RWPE1 (cell line): ENCODE results near the gene SAE1.
"Not testable (repeated sequence)": the region's sequence is repeated elsewhere in the genome, so short reads cannot be mapped to it uniquely, and the experiment has no call there.

ENCODE experiments used
- CTCF ChIA-PET: fragments of 350-600 bp; sonication (Branson Sonifier 250); formaldehyde crosslinking; extraction: SDS; loops from one replicate; lab custom pipeline; 2021; lab: Yijun Ruan, JAX
- POLR2A ChIA-PET: fragments of 400-600 bp; formaldehyde crosslinking; extraction: SDS; loops from one replicate; lab custom pipeline; 2020; ENCODE audit warnings: antibody characterized with exemption; ENCODE audit not compliant: low non-redundant PET; lab: Yijun Ruan, JAX
- DNase-seq: peaks from one replicate; pipeline ENCODE4 v3.0.0; 2012; ENCODE audit warnings: low spot score
- H3K27ac ChIP-seq: fragments of 450-650 bp; 2 replicates; pipeline ENCODE4 v1.5.1; 2017
- TF ChIP-seq, protein P1 (sequence below): fragments of 450-650 bp; conservative IDR thresholded peaks from 2 replicates; pipeline ENCODE4 v1.5.1; 2017; ENCODE audit warnings: low read depth, mild to moderate bottlenecking

SAE1 gene

GRCh38 chr19:47133021-47133471 lies 2.4 kb downstream of the SAE1 start:
- ChIA-PET POLR2A (no interaction called here), CTCF (interaction anchor here (1.2 kb wide), 1 partner anchor 54 kb away, joined by 4 read pairs; no protein-coding TSS in a partner anchor)
- H3K27ac ChIP-seq: peak overlapping the region; percentile 88
- no peak for DNase-seq
- TF ChIP-seq, protein P1, sequence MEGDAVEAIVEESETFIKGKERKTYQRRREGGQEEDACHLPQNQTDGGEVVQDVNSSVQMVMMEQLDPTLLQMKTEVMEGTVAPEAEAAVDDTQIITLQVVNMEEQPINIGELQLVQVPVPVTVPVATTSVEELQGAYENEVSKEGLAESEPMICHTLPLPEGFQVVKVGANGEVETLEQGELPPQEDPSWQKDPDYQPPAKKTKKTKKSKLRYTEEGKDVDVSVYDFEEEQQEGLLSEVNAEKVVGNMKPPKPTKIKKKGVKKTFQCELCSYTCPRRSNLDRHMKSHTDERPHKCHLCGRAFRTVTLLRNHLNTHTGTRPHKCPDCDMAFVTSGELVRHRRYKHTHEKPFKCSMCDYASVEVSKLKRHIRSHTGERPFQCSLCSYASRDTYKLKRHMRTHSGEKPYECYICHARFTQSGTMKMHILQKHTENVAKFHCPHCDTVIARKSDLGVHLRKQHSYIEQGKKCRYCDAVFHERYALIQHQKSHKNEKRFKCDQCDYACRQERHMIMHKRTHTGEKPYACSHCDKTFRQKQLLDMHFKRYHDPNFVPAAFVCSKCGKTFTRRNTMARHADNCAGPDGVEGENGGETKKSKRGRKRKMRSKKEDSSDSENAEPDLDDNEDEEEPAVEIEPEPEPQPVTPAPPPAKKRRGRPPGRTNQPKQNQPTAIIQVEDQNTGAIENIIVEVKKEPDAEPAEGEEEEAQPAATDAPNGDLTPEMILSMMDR: no peak

GRCh38 chr19:47134545-47134944 lies 3.9 kb downstream of the SAE1 start:
- TF ChIP-seq, protein P1: no peak
- DNase-seq: no peak
- H3K27ac ChIP-seq: no peak overlapping the region
- ChIA-PET POLR2A (no interaction called here), CTCF (interaction anchor here (0.7 to 1.1 kb wide), 4 partner anchors 16 to 111 kb away, joined by 3 read pairs; no protein-coding TSS in a partner anchor)

- no peak for DNase-seq
- H3K27ac ChIP-seq: 0 out of 2 replicates have a peak overlapping the region, but pooled peaks have one; percentile 26
- ChIA-PET POLR2A (no interaction called here), CTCF (interaction anchor here (0.8 to 1.1 kb wide), 3 partner anchors 16 to 111 kb away, joined by 3 read pairs; no protein-coding TSS in a partner anchor)
- TF ChIP-seq, protein P1: no peak
These were observed 4.5 kb downstream of the SAE1 start for GRCh38 chr19:47135156-47135555.

GRCh38 chr19:47141252-47141651 lies 10.6 kb downstream of the SAE1 start:
- POLR2A ChIA-PET, DNase-seq: not testable (repeated sequence)
- CTCF ChIA-PET: interaction anchor here (0.7 kb wide), 1 partner anchor 139 kb away, joined by 3 read pairs; no protein-coding TSS in a partner anchor
- peak overlapping the region; percentile 60 for H3K27ac ChIP-seq

GRCh38 chr19:47141695-47142094 lies 11.1 kb downstream of the SAE1 start:
- H3K27ac ChIP-seq: peak overlapping the region; percentile 39; the same call in 1 of the 2 replicates
- TF ChIP-seq, protein P1: no peak
- CTCF ChIA-PET: interaction anchor here (0.7 kb wide), 1 partner anchor 139 kb away, joined by 3 read pairs; no protein-coding TSS in a partner anchor
- POLR2A ChIA-PET: no interaction called here
- no peak for DNase-seq

GRCh38 chr19:47142779-47143178 lies 12.1 kb downstream of the SAE1 start:
- H3K27ac ChIP-seq: no peak overlapping the region
- TF ChIP-seq, protein P1: no peak
- ChIA-PET POLR2A (no interaction called here), CTCF (interaction anchor here (1.0 kb wide), 1 partner anchor 104 kb away, joined by 3 read pairs; no protein-coding TSS in a partner anchor)
- DNase-seq: no peak

DNA sequence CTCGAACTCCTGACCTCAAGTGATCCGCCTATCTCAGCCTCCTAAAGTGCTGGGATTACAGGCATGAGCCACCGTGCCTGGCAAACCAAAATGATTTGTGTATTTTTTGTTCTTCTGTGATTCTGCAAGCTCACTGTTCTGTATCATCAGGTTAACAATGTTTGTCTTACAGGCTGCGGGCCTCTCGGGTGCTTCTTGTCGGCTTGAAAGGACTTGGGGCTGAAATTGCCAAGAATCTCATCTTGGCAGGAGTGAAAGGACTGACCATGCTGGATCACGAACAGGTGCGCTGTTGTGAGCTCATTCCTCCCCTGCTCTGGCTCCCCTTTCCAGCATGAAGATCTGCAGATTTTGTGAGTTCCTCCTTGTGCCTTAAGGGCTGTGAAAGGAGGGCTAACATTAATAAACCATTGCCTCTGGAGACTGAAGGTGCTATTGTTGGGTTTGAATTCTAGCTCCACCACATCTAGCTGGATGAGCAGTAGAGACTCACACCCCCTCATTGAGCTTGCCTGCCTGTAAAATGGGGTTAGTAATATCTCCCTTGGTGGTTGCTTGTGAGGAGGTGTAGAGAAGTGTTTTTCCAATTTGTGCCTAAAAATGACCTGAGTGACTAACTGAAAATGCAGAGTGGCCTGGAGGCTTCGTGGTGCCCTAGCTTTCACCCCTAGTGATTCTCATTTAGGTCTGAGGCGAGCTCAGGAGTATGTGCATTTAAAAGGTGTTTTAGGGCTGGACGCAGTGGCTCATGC lies 12.9 kb downstream of the SAE1 start:
- CTCF ChIA-PET: interaction anchor here (1.0 kb wide), 1 partner anchor 104 kb away, joined by 3 read pairs; no protein-coding TSS in a partner anchor
- DNase-seq: no peak
- TF ChIP-seq, protein P1: no peak
- POLR2A ChIA-PET: no interaction called here
- no peak overlapping the region for H3K27ac ChIP-seq
